LHCN-M2 (cell line): ENCODE results near the gene ZGLP1. TPM values are rescaled to one million over a fixed set of nuclear protein-coding genes. Genes with fewer than 3 reads are reported as not detected.

Experiments used
- DNase-seq: peaks from one replicate; pipeline ENCODE4 v3.0.0-alpha.2; 2012; ENCODE audit warnings: low read depth
- total RNA-seq: library from RNA; depleted of rRNA; stranded (reverse); fragments of >200 nt; gene quantifications from 2 replicates; pipeline ENCODE4 v1.2.3, GENCODE V29; 2014

ZGLP1 gene
- total RNA-seq, 1 experiment from 2014 or later, result 1.9 TPM

DNA sequence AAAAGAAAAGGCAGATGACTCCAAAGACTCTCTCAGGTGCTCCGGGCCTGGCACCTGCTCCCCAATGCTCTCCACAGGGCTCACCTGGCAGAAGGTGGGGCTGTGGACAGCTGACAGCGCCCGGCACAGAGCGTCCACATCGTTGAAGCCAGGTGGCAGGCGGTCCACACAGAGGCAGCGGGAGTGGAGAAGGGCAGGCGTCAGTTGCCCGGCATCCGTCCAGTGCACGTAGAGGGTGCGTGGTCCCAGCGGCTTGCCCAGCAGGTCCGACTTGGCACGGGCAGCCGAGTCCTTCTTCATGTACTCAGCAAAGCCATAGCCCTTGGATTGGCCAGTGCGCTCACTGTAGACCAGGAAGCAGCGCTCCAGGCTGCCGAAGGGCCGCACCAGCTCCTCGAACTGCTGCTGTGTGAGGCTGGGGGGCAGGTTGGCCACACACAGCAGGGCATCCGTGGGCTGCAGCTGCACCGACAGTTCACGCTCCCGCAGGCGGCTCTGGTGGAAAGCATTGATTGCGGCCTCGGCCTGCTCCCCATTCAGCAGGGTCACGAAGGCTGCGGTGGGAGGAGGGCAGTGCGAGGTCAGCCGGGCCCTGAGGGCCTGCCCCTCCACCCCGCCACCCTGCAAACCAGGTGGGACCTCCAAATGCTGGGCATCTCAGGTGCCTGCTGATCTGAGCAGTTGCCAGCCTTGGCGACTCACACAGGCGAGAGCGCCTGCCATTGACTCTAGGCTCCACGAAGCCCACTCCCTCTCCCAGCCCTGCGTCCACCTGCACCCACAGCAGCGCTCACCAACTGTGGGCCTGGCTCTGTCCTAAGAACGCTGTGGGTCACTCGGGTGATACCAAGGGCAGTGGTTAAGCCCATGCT, 19.2 kb upstream of the ZGLP1 start:
- DNase-seq, result no peak

DNA sequence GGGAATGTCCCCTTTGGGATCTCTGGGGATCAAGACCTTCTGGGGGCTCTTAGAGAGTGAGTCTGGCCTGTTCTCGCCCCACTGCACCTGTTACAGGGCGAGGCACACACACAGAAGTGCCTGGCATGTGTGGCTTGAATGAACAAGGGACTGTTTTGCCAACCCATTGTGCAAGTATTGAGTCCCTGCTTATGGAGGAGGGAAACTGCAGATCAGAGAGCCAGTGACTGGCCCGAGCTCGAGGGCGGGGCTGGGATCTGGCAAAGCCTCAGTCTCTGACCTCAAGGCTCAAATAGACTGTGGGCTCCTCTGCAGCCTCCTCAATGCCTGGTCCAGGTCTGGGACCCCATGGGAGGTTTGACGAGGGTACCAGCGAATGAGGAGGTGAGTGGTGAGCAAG, 18.2 kb upstream of the ZGLP1 start:
- DNase-seq, result no peak

DNA sequence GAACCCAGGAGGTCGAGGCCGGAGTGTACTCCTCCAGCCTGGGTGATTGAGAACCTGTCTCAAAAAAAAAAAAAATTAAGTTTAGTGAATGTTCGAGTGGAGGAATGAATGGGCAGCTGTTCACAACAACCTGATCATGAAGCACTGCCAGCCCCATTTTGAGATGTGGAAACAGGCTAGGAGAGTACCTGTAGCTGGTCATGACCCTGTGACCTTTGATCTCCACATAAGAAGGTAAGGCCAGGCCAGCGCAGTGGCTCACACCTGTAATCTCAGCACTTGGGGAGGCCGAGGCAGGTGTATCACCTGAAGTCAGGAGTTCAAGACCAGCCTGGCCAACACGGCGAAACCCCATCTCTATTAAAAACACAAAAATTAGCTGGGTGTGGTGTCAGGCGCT, 16.1 kb upstream of the ZGLP1 start:
- DNase-seq, result no peak

DNA sequence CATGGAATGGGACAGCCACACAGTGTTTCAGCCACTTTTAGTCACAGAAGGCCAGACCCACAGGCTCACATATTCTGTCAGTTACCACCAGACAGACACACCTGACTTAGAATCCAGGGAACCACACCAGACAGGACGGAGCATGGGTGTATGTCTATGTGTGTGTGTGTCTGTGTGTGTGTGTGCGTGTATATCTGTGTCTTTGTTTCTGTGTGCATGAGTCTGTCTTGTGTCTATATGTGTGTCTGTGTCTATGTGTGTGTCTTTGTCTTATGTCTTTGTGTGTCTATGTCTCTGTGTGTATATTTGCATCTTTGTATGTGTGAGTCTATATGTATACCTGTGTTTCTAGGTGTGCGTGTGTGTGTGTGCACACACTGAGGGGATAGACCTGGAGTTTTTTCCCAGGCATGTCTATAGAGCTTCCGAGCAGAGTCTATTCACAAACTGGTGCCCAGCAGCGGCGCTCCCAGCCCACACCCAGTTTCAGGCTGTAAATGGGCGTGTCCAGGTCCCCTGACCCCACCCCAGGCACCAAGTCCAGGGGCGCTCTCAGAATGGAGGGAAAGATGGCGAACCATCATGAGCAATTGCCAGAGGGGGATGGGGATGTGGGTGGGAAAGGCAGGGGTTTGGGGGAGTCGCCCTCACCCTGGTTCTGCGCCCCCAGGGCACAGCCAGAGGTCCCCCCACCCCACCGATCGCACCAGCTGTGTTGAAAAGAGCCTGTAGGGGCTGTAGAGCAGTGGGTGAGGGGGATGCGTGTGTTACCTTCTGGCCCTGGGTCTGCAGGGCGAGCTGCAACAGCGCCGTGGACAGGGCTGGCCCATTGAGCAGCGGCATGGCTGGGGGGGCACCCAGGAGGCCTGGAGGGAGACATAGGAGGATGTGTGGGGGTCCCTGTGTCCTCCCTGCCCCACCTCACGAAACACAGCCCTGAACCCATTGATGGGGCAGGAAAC, 12.5 kb upstream of the ZGLP1 start:
- no peak for DNase-seq

DNA sequence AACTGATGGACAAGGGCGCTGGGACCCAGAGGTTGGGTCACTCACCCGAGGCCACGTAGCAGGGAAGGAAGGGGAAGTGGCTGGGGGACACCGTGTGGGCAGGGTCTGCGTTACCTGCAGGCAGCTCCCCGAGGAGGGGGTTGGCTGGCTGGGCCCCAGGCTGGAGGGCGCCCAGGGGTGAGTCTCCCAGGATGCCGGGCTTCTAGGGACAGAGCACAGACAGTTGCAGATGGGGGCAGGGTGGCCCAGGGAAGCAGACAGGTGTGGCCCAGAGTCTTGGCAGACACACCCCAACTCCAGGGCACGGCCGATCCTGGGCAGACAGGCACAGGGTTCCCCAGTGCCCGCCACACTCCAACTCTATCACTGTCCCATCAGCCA, 11.8 kb upstream of the ZGLP1 start:
- DNase-seq, result no peak

DNA sequence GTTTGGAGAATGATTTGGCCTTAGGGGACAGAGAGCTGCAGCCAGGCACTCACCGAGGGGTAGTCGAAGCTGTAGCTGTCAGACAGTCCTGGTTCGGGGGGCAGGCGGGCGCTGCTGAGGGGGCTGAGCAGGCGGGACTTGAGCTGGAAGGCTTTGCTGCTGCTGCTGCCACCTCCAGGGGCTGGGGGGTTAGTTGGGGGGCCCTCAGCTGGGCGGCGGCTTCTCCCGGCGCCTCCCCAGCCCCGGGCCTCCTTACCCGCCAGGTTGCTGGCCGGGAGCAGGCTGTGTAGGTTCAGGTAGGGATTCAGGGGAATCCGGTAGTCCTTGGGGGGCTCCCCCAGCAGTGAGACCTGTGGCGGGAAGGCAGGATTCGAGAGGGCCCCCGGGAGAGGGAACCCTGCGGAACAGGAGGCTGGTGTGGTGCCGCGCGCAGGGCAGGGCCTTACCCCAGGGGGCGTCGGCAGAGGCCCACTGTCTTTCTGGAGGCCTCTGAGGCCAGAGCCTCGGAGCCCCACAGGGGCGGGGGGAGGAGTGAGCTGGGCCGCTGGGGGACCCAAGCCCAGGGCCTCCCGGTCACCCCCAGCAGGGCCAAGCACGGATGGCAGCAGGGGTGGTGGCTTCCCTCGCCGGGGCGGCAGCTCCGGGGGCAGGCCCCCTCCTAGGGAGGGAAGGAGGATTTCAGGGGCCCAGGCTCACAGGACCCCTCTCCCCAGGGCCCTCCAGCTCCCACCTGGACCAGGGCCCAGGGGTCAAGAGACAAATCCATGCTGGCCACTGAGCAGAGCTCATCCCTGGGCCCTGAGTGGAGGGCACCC, 11.2 kb upstream of the ZGLP1 start:
- no peak for DNase-seq

DNA sequence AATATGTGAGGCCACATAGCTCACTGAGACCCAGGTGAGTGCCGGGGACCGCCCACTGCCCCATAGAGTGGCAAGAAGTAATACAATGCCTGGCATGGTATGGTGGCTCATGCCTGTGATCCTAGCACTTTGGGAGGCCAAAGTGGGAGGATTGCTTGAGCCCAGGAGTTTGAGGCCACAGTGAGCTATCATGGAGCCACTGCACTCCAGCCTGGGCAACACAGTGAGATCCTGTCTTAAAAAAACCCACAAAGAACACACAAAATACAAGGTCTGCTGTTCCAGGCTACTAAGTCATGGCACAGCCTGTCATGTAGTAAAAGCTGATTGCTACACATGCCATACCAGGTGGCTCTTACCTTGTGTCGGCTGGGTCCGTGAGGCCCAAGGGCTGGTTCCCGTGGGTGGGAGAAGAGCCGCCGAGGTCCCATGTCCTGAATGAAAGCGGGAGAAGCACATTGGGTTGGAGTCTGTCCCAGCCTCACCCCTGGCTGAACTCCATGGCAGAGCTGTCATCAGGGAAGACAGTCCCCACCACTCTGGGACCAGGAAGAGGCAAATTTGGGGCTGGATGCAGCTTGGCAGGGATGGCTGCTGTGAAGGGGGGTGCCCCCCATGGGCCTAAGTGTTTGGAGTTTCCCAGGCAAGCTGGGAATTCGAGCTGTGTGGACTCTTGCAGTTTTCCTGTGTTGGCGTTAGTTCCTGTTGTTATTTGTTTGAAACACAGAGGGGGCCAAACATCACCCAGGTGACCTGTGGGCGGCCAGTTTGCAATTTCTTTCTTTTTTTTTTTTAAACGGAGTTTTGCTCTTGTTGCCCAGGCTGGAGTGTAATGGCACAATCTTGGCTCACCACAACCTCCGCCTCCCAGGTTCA, 9.4 kb upstream of the ZGLP1 start:
- DNase-seq, result no peak

DNA sequence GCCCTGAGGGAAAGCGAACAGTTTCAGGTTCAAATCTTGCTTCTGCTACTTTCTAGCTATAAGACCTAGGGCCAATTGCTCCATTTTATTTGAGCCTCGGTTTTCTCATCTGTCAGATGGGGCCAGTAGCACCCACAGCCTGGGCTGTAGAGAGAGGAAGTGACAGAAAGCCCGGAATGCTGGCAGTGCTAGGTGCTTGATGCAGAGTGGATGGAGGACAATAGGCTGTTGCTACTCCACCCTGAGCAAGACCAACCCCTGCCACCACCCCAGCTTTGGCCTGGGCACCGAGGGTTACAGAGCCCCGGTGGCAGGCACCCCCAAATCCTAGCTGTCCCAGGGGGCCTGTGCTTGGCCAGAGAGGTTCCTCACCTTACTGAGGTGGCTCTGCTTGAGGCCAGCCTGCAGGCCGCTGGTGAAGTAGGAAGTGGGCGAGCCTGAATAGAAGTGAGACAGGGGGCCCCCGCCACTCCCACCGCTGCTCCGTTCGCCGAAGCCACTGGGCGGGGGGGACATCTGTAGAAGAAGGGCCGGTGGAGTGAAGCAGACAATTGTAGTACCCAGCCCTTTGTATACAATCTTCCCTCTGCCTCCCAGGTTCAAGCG, 8.3 kb upstream of the ZGLP1 start:
- DNase-seq, result no peak

DNA sequence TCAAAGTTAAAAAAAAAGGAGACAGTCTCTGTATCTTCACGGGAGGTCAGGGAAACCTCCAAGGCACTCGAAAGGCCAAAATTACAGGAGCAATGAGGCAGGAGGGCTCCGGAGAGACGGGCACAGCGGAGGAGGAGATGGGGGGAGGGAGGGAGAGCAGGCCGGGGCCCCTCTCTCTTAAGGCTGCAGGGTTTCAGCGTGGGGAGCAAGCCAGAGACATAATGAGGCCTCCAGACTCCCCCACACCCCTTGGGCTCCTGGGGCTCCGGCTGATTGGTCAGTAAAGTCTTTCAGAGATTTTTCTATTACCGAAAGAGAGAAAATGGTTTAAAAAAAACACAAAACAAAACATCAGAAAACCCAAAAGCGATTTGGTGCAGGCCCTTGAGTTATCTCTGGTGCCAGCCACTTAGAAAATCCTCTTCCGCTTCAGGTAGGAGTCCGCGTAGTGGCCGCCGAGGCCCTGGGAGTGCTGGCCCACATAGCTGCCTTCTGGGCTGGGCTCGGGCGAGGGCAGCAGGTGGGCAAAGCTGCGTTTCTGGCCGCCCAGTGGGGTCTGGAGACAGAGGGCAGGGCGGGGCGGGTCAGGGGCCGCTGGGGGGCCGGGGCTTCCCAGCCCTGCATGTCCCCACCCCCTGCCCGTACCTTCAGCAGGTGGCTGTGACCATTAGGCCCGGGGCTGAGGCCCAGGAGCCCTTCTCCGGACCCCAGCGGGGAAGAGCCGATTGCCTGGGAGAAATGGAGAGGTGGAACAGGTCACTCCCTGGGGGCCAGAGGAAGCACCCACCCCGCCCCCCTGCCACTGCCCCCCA, 7.6 kb upstream of the ZGLP1 start:
- no peak for DNase-seq

DNA sequence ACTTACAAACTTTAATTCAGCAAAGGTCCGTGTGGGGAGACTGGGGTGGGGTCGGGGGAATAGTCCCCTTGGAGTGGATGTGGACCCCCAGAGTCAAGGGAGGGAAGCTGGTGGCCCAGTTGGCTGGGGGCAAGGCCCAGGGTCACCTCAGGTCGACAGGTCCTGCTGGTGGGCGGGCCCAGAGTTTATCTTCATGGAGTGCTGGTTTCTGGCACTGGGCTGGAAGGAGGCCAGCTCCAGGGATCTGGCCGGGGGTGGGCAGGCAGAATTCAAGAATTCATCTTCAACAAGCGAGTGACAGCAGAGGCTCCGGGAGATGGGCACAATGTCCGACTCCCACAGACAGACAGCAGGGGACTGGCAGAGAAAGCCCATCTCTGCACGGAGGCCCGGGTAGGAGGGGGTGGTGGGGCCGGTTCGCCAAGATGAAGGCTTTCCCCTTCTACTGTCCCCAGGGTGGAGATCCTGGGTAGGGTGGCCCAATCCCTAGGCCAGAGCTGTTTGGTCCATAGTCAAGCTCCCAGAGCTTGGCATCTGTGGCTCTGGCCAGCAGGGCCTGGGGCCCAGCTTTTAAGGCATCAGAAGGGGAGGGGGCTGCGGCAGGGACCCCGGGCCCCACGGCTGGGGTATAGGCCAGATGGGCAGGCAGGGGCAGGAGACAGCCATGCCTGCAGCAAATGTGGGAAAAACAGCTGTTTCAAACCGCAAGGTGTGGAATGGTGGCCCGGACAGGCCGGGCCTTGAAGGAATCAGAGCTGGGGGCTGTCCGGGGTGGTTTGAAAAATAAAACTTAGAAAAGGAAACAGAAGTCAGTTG, 6.8 kb upstream of the ZGLP1 start:
- DNase-seq, result no peak

DNA sequence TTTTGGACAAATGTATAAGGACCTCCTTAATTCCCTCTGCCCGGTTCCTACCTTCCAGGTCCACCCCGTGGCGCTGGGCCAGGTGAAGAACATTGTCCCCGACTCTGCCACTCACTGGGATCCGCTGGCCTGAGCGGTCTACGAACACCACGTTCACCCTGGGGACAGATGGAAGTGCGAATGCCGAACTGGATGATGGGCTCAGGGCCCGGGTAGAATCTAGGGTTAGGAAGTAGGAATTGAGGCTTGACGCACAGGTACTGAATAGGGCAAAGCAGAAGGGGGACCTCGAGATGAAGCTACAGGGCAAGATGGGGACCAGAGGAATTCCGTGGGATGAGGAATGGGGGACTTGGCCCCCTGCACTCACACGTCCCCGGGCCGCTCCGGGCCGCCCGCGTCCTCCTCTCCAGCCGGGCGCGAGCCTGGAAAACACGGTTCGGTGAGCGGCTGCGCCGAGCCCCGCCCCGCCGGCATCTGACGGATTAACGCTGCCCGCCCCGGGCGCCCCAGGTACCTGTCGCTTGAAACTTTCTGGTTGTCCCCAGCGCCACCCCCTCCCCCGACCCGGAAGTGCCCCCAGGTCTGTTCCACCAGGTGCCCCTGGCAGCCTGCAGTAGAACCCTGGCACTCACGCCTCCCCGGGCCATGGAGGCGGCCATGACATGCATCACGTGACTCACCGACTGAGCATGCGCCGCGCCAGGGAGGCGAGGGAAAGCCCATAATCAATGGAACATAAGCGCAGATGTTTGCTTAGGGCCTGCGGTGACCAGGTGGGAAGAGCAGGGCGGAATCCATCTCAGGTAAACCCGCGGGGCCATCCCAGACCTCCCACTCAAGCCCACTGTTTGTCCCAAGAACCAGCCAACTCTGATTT, 6.0 kb upstream of the ZGLP1 start, which contains the start of gene FDX2:
FDX2 (minus strand) TSS at position 681 of the 880 bp plus-strand sequence; CDS start at position 662, 19 bp downstream.
- peak; percentile 75 for DNase-seq

DNA sequence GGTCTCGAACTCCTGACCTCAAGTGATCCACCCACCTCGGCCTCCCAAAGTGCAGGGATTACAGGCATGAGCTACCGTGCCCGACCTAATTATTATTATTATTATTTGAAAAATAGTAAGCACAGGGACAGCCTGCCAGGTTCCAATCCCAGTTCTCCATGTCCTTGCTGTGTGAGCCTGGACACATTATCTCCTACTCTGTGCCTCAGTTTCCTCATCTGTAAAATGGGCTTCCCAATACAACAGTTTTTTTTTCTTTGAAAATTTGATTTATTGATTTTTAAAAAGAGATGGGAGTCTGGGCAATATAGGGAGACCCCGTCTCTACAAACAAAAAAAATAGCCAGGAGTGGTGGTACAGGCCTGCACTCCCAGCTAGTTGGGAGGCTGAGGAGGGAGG, 3.3 kb downstream of the ZGLP1 start:
- DNase-seq, result no peak

DNA sequence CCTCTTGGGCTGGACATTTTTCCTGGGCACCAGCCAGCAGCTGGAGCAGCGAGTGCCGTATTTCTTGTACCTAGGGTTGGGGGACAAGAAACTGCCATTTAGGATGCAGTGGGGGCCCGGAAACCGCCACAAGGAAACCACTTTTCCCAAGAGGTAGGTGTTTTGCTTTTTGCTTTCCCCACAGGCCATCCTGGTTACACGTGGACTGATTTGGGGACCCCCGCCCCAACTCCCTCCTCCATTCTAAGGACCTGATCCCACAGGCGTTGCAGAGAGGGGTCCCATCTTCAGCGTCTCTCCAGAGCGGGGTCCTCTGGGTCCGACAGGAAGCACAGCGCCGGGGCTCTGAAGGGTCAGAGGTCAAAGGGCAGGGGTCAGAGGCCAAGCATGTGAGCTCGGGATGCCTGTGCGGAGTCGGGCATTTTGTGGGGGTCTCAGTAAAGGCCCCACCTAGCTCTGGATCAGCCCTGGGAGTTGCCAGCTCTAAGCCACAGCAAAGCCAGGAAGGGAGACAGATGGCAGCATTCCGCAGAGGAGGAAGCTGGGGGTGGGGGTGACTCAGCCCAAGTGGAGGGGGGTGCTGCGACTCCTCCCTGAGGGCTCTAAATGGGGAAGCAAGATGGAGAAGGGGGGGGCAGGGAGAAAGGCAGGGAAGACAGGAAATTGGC, 4.3 kb downstream of the ZGLP1 start:
- DNase-seq, result peak; percentile 72

DNA sequence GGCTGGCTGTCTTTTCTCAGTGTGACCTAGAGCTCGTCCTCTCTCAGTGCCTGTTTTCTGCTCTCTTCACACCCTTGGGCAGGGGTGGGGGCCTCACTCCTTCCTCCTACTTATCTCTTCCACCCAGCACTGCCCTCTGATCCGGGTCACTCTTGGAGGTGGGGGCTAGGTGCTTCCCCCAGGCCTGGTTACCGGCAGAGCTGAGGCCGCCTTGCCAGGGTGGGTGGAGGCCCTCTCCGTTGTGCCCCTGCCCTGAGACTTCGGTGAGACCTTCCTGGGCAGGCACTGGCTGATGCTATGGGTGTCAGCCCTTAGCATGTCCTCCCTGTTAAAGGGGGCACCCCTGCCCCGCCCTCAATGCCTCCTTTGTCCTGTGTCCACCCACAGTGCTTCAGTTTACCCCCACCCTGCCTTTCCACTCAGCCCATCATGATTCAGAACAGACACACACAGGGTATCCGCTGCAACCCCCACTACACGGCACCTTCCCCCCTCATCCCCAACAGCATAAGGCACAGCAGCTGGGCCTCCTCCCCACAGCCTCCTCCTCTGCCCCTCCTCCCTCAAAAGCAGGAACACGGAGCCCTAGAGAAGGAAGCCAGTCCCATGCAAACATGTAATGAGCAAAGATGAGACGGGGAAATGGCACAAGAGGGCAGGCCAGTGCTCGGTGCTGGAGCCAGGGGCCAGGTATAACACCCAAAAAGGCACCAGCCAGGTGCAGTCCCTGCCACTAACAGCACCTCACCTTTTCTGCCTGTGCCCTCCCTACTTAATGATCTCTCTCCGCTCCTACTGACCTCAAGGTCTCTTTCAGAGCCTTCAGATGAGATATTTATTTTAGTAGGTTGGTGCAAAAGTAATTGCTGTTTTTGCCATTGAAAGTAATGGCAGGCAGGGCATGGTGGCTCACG, 9.8 kb downstream of the ZGLP1 start:
- no peak for DNase-seq

DNA sequence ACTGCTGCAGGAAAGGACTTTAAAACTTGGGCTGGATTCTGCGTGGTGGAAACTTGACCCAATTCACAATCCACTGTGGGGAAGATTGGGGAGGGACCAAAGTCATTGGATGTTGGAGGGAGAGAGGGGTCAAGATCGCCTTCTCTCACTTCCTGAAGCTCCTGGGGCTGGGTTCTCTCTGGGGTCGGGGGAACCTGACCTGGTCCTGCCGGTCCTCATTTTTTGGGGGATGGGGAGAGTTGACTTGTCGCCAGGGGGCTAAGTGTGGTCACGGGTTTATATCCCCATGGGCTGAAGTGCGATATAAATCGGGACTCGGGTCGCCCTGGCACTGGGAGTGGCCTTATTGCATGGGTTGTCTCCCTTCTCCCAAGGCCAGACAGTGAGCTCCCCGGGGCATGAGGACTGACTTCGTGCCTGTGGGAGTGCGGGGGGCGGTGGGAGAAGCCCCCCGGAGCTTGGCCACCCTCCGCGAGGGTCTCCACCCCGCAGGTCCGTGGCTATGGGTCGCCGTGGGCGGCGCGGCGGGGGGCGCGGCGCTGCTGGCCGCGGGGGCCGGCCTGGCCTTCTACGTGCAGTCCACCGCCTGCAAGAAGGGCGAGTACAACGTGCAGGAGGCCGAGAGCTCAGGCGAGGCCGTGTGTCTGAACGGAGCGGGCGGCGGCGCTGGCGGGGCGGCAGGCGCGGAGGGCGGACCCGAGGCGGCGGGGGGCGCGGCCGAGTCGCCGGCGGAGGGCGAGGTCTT, 13.6 kb downstream of the ZGLP1 start:
- DNase-seq, result no peak
